Keratinocyte (primary cell): ENCODE data around the gene RSPO3. TPM values are rescaled to one million over a fixed set of nuclear protein-coding genes. Genes with fewer than 3 reads are reported as not detected.

ENCODE experiments used
- DNase-seq: peaks from one replicate; pipeline ENCODE4 v3.0.0-alpha.2; 2011; ENCODE audit warnings: low read depth, missing footprints, low spot score
- FAIRE-seq: peaks from 2 replicates; lab custom pipeline; 2011; peaks lifted over from hg19 to GRCh38; lab: Jason Lieb, UNC
- H2AFZ ChIP-seq: 2 replicates; pipeline ENCODE4 v1.6.0; 2012; ENCODE audit warnings: low read length, control low read depth, inconsistent platforms; ENCODE audit not compliant: control insufficient read depth
- H3K27ac ChIP-seq: 2 replicates; pipeline ENCODE4 v1.5.1; 2011; ENCODE audit warnings: low read length; ENCODE audit not compliant: control insufficient read depth, insufficient read depth
- H3K27me3 ChIP-seq: 3 replicates; pipeline ENCODE4 v1.6.0; 2011; ENCODE audit warnings: low read length; ENCODE audit not compliant: control insufficient read depth, insufficient read depth; ENCODE audit errors: extremely low read depth
- H3K36me3 ChIP-seq, 2 experiments: 2 replicates in 1 of 2; 3 replicates in 1 of 2; pipeline ENCODE4 v1.5.1; 2011; ENCODE audit warnings: low read length in 2 of 2, mild to moderate bottlenecking in 1 of 2; ENCODE audit not compliant: control insufficient read depth in 2 of 2, insufficient read depth in 2 of 2; ENCODE audit errors: extremely low read depth in 1 of 2
- H3K4me1 ChIP-seq: 3 replicates; pipeline ENCODE4 v1.5.1; 2011; ENCODE audit warnings: low read length; ENCODE audit not compliant: control insufficient read depth, insufficient read depth; ENCODE audit errors: extremely low read depth
- H3K4me2 ChIP-seq: 3 replicates; pipeline ENCODE4 v1.6.0; 2011; ENCODE audit warnings: low read depth, low read length; ENCODE audit not compliant: control insufficient read depth, insufficient read depth; ENCODE audit errors: extremely low read depth
- H3K4me3 ChIP-seq, 3 experiments: fragments of 200-600 bp in 1 of 3; sonication (generic) in 1 of 3; 2 replicates in 2 of 3; 3 replicates in 1 of 3; pipeline ENCODE4 v1.5.1; 2011 to 2016; ENCODE audit warnings: low read length in 3 of 3, mild to moderate bottlenecking in 3 of 3, control low read depth in 2 of 3, inconsistent platforms in 1 of 3, low read depth in 1 of 3, mixed read lengths in 1 of 3, mixed run types in 1 of 3, moderate library complexity in 1 of 3; ENCODE audit not compliant: control insufficient read depth in 2 of 3, insufficient read depth in 2 of 3; ENCODE audit errors: extremely low read depth in 1 of 3
- H3K79me2 ChIP-seq: 2 replicates; pipeline ENCODE4 v1.6.0; 2012; ENCODE audit warnings: low read length; ENCODE audit not compliant: control insufficient read depth, insufficient read depth
- H3K9ac ChIP-seq: 3 replicates; pipeline ENCODE4 v1.6.0; 2011; ENCODE audit warnings: low read length; ENCODE audit not compliant: control insufficient read depth, insufficient read depth; ENCODE audit errors: extremely low read depth
- H3K9me1 ChIP-seq: 3 replicates; pipeline ENCODE4 v1.6.0; 2011; ENCODE audit warnings: low read length; ENCODE audit not compliant: control insufficient read depth, insufficient read depth; ENCODE audit errors: extremely low read depth
- H3K9me3 ChIP-seq: 2 replicates; pipeline ENCODE4 v1.5.1; 2012; ENCODE audit warnings: low read depth, low read length; ENCODE audit not compliant: control insufficient read depth
- H4K20me1 ChIP-seq: 3 replicates; pipeline ENCODE4 v1.6.0; 2011; ENCODE audit warnings: low read length; ENCODE audit not compliant: control insufficient read depth, insufficient read depth; ENCODE audit errors: extremely low read depth
- EZH2 ChIP-seq: IDR thresholded peaks from one replicate; pipeline ENCODE4 v1.6.1; 2012; ENCODE audit warnings: inconsistent platforms, mild to moderate bottlenecking, low read length, moderate library complexity
- dilution Hi-C: fragments of 300-500 bp; cut with MboI; formaldehyde crosslinking; loops from one replicate; pipeline ENCODE4 v1.7.0; 2020; ENCODE audit warnings: low sequenced_read_pairs; ENCODE audit not compliant: extremely low pct_ligation_motif_present
- polyA plus RNA-seq, 5 experiments: library from polyadenylated mRNA; depleted of rRNA in 3 of 5; stranded (reverse) in 3 of 5; stranded (forward) in 1 of 5; unstranded in 1 of 5; fragments of >200 nt; gene quantifications; 1 replicate in 1 of 5; 2 replicates in 3 of 5; 3 replicates in 1 of 5; pipeline versions ENCODE4 v1.2.1 to v1.2.3, GENCODE V29; 2011 to 2012; ENCODE audit warnings: missing spikeins in 2 of 5, low read depth in 1 of 5, low replicate concordance in 1 of 5
- TF ChIP-seq, protein P1 (sequence below), 3 experiments: IDR thresholded peaks in 1 of 3; conservative IDR thresholded peaks in 1 of 3; optimal IDR thresholded peaks in 1 of 3; 2 replicates in 2 of 3; 3 replicates in 1 of 3; pipeline versions ENCODE3 to v1.5.1; 2011; ENCODE audit warnings: low read length in 3 of 3, mild to moderate bottlenecking in 3 of 3, moderate library complexity in 2 of 3, control low read depth in 1 of 3, inconsistent platforms in 1 of 3; ENCODE audit not compliant: insufficient read depth in 2 of 3; ENCODE audit errors: extremely low read depth in 1 of 3

RSPO3 gene
- polyA plus RNA-seq, 1 donor (not counting 4 experiments of a cell fraction or from before 2014, with no cell fraction given) = not detected

DNA sequence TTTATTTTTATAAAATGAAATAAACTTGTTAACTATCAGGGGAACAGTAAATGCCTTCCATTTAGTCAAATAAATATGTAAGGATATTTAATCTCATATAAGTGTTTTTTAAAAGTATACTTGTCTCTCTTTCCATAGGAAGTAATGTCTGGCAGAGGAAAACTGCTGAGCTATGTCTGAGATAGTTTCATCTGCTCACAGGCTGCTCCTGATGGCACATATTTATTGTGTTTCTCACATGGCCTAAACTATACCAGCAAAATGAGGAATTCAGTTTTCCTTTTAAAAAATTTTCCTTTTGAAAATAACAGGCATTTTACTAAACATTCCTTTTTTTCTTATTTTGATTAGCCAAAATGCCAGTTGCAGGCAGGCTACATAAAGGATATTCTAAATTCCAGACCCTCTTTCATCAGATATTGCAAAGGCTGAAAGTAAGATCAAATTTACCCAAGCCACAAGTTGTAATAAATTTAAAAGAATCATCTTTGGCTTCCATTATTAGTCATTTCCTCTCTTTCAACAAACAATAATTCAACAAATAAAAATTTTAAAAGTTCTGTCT lies 88.1 kb downstream of the RSPO3 start:
- DNase-seq (no peak), FAIRE-seq (no peak)
- Histone ChIP-seq H3K9me1 (no peaks in the 10 kb centered on the region), H3K27me3 (no peaks in the 10 kb centered on the region), H3K4me1 (no peaks in the 10 kb centered on the region), H3K79me2 (no peaks in the 10 kb centered on the region), H3K9ac (no peak overlapping the region), H3K4me3 (no peak overlapping the region), H3K27ac (no peak overlapping the region), H3K36me3 (no peaks in the 10 kb centered on the region), H2AFZ (no peak overlapping the region), H3K9me3 (no peaks in the 10 kb centered on the region), H4K20me1 (no peaks in the 10 kb centered on the region), H3K4me2 (no peak overlapping the region)
- dilution Hi-C loops = no loop called here
- TF ChIP-seq, protein P1, sequence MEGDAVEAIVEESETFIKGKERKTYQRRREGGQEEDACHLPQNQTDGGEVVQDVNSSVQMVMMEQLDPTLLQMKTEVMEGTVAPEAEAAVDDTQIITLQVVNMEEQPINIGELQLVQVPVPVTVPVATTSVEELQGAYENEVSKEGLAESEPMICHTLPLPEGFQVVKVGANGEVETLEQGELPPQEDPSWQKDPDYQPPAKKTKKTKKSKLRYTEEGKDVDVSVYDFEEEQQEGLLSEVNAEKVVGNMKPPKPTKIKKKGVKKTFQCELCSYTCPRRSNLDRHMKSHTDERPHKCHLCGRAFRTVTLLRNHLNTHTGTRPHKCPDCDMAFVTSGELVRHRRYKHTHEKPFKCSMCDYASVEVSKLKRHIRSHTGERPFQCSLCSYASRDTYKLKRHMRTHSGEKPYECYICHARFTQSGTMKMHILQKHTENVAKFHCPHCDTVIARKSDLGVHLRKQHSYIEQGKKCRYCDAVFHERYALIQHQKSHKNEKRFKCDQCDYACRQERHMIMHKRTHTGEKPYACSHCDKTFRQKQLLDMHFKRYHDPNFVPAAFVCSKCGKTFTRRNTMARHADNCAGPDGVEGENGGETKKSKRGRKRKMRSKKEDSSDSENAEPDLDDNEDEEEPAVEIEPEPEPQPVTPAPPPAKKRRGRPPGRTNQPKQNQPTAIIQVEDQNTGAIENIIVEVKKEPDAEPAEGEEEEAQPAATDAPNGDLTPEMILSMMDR (optimal IDR thresholded peaks at IDR 0.05 in 1 of 3, IDR thresholded peaks at IDR 0.05 in 1 of 3, conservative IDR thresholded peaks at IDR 0.05 in 1 of 3; ENCODE audit: extremely low read depth in 1 of 3, insufficient read depth in 2 of 3, low read length in 3 of 3) = no peak
- TF ChIP-seq EZH2 = no peak

DNA sequence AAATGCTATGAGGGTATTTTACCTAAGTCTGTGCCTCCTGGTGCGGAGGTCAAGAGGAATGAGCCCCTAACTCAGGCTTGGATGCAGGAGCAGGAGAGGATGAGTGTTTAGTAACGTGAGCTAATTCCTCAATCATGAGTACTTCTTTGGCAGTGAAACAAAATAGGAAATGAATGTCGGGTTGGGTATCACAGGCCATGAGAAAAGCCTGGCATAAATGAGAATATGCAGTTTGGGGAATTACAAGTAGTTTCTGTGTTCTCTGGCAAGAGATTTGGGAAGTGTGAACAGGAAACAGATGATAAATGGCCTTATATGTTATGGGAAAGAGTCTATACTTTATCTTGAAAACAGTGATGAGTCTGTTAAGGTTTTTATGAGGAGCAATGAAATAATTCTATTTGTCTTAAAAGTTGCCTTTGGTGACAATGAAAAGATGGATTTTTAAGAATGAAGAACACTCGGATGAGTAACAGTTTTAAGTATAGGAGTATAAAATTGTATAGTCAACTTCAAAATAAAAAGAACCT lies 89.2 kb downstream of the RSPO3 start:
- dilution Hi-C loops = no loop called here
- Histone ChIP-seq H3K4me1 (no peaks in the 10 kb centered on the region), H3K4me2 (no peak overlapping the region), H3K27me3 (no peaks in the 10 kb centered on the region), H3K36me3 (no peaks in the 10 kb centered on the region), H3K9ac (no peak overlapping the region), H2AFZ (no peak overlapping the region), H3K9me3 (no peaks in the 10 kb centered on the region), H3K79me2 (no peaks in the 10 kb centered on the region), H4K20me1 (no peaks in the 10 kb centered on the region), H3K9me1 (no peaks in the 10 kb centered on the region), H3K27ac (no peak overlapping the region), H3K4me3 (no peak overlapping the region)
- TF ChIP-seq, protein P1 (optimal IDR thresholded peaks at IDR 0.05 in 1 of 3, IDR thresholded peaks at IDR 0.05 in 1 of 3, conservative IDR thresholded peaks at IDR 0.05 in 1 of 3; ENCODE audit: extremely low read depth in 1 of 3, insufficient read depth in 2 of 3, low read length in 3 of 3) = no peak
- no peak for TF ChIP-seq EZH2
- DNase-seq = no peak
- FAIRE-seq = no peak
